Panc1 (cell line): Measurements from ENCODE around the gene MANEAL. TPM values are rescaled to one million over a fixed set of nuclear protein-coding genes. Genes with fewer than 3 reads are reported as not detected.

Source experiments
- ATAC-seq: fragments of 200-7000 bp; cut with Tn5 transposase; 2 replicates; pipeline ENCODE4 v1.9.1; 2020; ENCODE audit warnings: mild to moderate bottlenecking, moderate library complexity
- BruUV-seq: library from RNA; stranded (reverse); fragments of 400-500 nt; replicated peaks from 2 replicates; lab custom pipeline; 2021; lab: Mats Ljungman, UMichigan
- CTCF ChIA-PET: fragments of 300-600 bp; sonication (Branson Sonifier 250); formaldehyde crosslinking; loops from one replicate; lab custom pipeline; 2022; ENCODE audit warnings: antibody characterized with exemption; lab: Charles Lee
- POLR2A ChIA-PET: fragments of 300-600 bp; sonication (Branson Sonifier 250); formaldehyde crosslinking; loops from one replicate; lab custom pipeline; 2022; ENCODE audit warnings: antibody characterized with exemption; lab: Charles Lee
- DNase-seq: peaks from one replicate; pipeline ENCODE4 v3.0.0-alpha.2; 2010; ENCODE audit warnings: low read depth, low spot score
- H3K27ac ChIP-seq: 2 replicates; pipeline ENCODE4 v1.5.1; 2011; ENCODE audit warnings: mild to moderate bottlenecking, low read length, inconsistent platforms
- H3K27me3 ChIP-seq: fragments of 200-500 bp; sonication (Bioruptor generic); 2 replicates; pipeline ENCODE4 v1.6.0; 2014; ENCODE audit warnings: low read length, inconsistent platforms; ENCODE audit not compliant: control insufficient read depth, insufficient read depth
- H3K36me3 ChIP-seq: fragments of 200-500 bp; sonication (Bioruptor generic); 2 replicates; pipeline ENCODE4 v1.5.1; 2014; ENCODE audit warnings: inconsistent platforms, mild to moderate bottlenecking, low read length, moderate library complexity; ENCODE audit not compliant: control insufficient read depth, insufficient read depth
- H3K4me1 ChIP-seq: 2 replicates; pipeline ENCODE4 v1.5.1; 2011; ENCODE audit warnings: inconsistent platforms, mild to moderate bottlenecking, low read length, moderate library complexity; ENCODE audit not compliant: control insufficient read depth, insufficient read depth
- H3K4me3 ChIP-seq, 2 experiments: 2 replicates each; pipeline ENCODE4 v1.5.1; 2011 to 2012; ENCODE audit warnings: low read depth in 2 of 2, low read length in 2 of 2, mild to moderate bottlenecking in 2 of 2, inconsistent platforms in 1 of 2, moderate library complexity in 1 of 2
- H3K9me3 ChIP-seq: fragments of 200-500 bp; sonication (Bioruptor generic); 2 replicates; pipeline ENCODE4 v1.5.1; 2014; ENCODE audit warnings: low read depth, mild to moderate bottlenecking, inconsistent platforms, low read length, moderate library complexity; ENCODE audit not compliant: control insufficient read depth, insufficient read depth
- POLR2AphosphoS5 ChIP-seq: IDR thresholded peaks from 2 replicates; pipeline ENCODE4 v1.6.1; 2012; ENCODE audit warnings: mild to moderate bottlenecking, low read depth, low read length, moderate library complexity
- SIN3A ChIP-seq: IDR thresholded peaks from 2 replicates; pipeline ENCODE4 v1.6.1; 2012; ENCODE audit warnings: low read depth, mild to moderate bottlenecking, low read length, moderate library complexity, borderline replicate concordance; ENCODE audit not compliant: insufficient read depth
- TCF7L2 ChIP-seq: IDR thresholded peaks from 2 replicates; pipeline ENCODE4 v1.6.1; 2011; ENCODE audit warnings: mild to moderate bottlenecking, low read depth, low read length, inconsistent platforms
- in situ Hi-C: cut with HindIII; loops from 2 replicates; pipeline ENCODE4 v1.10.0; 2016; ENCODE audit warnings: low sequenced_read_pairs, low pct_unique_long_range_greater_than_20kb
- intact Hi-C: fragments of 100-400 bp; cut with micrococcal nuclease; formaldehyde crosslinking; loops from one replicate; pipeline ENCODE4 v1.10.0; 2022; ENCODE audit not compliant: unreplicated experiment
- total RNA-seq: library from RNA; stranded (reverse); gene quantifications from one replicate; pipeline ENCODE4 v1.2.1, GENCODE V29; 2021; ENCODE audit not compliant: unreplicated experiment
- TF ChIP-seq, protein P1 (sequence below): fragments of 450-650 bp; IDR thresholded peaks from 2 replicates; pipeline ENCODE4 v1.5.1; 2017; ENCODE audit warnings: mild to moderate bottlenecking
- TF ChIP-seq, protein P2 (sequence below), 2 experiments: IDR thresholded peaks; 2 replicates each; pipeline ENCODE4 v1.6.1; 2011 to 2012; ENCODE audit warnings: low read depth in 2 of 2, control low read depth in 1 of 2, low read length in 1 of 2, mild to moderate bottlenecking in 1 of 2, moderate library complexity in 1 of 2; ENCODE audit not compliant: insufficient read depth in 1 of 2

Gene MANEAL
- total RNA-seq, 1 experiment from 2014 or later = 29.7 TPM

DNA sequence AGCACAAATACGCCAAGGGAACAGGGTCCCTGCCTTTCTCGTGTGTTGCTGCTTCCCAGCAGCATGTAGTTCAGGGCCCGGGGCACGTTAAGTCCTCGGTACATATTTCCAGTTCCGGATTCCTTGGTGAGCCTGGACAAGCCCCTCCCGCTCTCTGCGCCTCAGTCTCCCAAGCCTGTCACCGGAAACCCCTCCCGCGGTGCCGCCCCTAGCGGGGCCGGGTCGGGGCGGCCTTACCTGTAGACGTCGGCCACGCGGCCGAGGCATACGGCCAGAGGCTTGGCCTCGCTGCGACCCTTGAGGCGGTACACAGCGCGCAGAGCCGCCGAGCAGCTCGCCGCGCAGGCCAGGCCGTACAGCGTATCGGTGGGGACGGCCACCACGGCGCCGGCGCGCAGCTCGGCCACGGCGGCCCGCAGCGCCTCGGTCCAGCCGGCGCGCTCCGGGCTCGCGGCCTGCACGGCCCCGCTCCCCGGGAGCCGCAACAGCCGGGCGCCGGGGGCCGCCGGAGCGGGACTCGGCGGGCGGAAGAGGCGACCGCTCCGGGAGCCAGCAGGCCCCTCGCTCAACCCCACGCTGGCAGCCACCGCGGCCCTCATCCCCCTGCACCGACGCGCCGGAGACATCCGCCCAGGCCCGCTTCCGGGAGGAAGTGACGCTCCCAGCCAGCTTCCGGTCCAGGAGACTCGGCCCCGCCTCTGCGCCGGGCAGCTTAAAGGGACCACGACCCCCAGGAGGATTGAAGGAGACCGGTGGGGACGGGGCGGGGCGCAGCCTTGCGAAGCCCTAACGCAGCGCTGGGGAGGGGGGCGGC, 14.1 kb downstream of the MANEAL start, which contains the start of the genes C1orf122 and YRDC:
Gene C1orf122 (plus strand): TSS at position 236 of the 814 bp plus-strand sequence. CDS start 615 bp downstream, outside the sequence.
Gene YRDC (minus strand): TSS at position 654 of the 814 bp plus-strand sequence. CDS start 28 bp downstream, at position 626.
- DNase-seq = peak; percentile 33
- in situ Hi-C loops = no loop called here
- Histone ChIP-seq H3K27ac (peak within 1 kb of the TSS; percentile 94), H3K9me3 (no peaks in the 10 kb centered on the region), H3K36me3 (peaks cover 30% of the 10 kb centered on the region), H3K4me3 (peak within 1 kb of the TSS; percentile 94 to 98), H3K27me3 (no peaks in the 10 kb centered on the region), H3K4me1 (peaks cover 32% of the 10 kb centered on the region)
- POLR2A ChIA-PET = interaction anchor here (0.6 to 2.3 kb wide), 8 partner anchors 9 to 1357 kb away, joined by 3 to 14 read pairs (median 8); partner anchors contain the start of genes MTF1 and OSCP1
- intact Hi-C loops = no loop called here
- no TSS peak for BruUV-seq
- CTCF ChIA-PET = interaction anchor here (0.6 kb wide), 1 partner anchor 354 kb away, joined by 7 read pairs; no protein-coding TSS in a partner anchor
- TF ChIP-seq TCF7L2 (no peak), POLR2AphosphoS5 (no peak; the same call in none of the 2 replicates), SIN3A (0 out of 2 replicates have a peak, but pooled peaks have one; percentile 26)
- TF ChIP-seq, protein P1, sequence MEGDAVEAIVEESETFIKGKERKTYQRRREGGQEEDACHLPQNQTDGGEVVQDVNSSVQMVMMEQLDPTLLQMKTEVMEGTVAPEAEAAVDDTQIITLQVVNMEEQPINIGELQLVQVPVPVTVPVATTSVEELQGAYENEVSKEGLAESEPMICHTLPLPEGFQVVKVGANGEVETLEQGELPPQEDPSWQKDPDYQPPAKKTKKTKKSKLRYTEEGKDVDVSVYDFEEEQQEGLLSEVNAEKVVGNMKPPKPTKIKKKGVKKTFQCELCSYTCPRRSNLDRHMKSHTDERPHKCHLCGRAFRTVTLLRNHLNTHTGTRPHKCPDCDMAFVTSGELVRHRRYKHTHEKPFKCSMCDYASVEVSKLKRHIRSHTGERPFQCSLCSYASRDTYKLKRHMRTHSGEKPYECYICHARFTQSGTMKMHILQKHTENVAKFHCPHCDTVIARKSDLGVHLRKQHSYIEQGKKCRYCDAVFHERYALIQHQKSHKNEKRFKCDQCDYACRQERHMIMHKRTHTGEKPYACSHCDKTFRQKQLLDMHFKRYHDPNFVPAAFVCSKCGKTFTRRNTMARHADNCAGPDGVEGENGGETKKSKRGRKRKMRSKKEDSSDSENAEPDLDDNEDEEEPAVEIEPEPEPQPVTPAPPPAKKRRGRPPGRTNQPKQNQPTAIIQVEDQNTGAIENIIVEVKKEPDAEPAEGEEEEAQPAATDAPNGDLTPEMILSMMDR = no peak
- TF ChIP-seq, protein P2, sequence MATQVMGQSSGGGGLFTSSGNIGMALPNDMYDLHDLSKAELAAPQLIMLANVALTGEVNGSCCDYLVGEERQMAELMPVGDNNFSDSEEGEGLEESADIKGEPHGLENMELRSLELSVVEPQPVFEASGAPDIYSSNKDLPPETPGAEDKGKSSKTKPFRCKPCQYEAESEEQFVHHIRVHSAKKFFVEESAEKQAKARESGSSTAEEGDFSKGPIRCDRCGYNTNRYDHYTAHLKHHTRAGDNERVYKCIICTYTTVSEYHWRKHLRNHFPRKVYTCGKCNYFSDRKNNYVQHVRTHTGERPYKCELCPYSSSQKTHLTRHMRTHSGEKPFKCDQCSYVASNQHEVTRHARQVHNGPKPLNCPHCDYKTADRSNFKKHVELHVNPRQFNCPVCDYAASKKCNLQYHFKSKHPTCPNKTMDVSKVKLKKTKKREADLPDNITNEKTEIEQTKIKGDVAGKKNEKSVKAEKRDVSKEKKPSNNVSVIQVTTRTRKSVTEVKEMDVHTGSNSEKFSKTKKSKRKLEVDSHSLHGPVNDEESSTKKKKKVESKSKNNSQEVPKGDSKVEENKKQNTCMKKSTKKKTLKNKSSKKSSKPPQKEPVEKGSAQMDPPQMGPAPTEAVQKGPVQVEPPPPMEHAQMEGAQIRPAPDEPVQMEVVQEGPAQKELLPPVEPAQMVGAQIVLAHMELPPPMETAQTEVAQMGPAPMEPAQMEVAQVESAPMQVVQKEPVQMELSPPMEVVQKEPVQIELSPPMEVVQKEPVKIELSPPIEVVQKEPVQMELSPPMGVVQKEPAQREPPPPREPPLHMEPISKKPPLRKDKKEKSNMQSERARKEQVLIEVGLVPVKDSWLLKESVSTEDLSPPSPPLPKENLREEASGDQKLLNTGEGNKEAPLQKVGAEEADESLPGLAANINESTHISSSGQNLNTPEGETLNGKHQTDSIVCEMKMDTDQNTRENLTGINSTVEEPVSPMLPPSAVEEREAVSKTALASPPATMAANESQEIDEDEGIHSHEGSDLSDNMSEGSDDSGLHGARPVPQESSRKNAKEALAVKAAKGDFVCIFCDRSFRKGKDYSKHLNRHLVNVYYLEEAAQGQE (IDR thresholded peaks at IDR 0.05; ENCODE audit: insufficient read depth in 1 of 2, low read depth in 2 of 2, low read length in 1 of 2) = no peak; a peak in 1 of 4 replicates
- peak; percentile 94 for ATAC-seq

DNA sequence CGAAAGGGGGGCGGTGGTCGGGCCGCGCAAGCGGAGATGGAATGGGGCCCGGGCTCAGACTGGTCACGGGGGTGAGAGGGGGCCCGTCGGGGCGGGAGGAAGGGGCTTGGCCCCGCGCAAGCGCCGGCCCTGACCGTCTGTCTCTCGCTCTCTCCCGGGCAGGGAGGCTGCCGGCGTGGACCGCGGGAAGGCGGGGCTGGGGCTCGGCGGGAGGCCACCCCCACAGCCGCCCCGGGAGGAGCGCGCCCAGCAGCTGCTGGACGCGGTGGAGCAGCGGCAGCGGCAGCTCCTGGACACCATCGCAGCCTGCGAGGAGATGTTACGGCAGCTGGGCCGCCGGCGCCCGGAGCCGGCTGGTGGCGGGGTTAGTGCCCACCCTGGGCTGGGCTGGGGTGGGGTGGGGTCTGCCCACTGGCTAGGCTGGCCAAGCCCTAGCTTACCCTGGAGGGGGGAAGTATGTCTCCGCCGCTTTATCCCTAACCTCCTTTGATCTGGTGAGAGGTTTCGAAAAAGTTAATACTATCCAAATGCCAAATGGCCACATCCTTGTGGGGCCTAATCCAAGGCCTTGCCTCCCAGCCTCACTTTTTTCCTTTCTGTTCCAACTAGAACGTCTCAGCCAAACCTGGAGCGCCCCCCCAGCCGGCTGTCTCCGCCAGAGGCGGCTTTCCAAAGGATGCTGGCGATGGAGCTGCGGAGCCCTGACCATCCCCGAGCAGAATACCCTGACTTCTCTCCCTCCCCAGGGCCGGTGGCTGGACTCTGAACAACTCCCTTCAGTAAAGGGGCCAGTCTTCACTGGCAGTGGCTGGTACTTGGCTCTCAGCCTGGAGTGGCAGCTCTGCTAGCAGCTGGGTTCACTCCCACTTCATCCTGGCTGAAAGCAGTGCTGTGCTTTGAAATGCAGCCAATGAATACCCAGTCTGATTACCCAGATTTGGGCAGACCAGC, 15.0 kb downstream of the MANEAL start:
- in situ Hi-C loops (no loop called here), intact Hi-C loops (no loop called here)
- Histone ChIP-seq H3K9me3 (no peaks in the 10 kb centered on the region), H3K4me3 (peak overlapping the region; percentile 94 to 98), H3K27ac (peak overlapping the region; percentile 75), H3K36me3 (peaks cover 23% of the 10 kb centered on the region), H3K27me3 (no peaks in the 10 kb centered on the region), H3K4me1 (peaks cover 32% of the 10 kb centered on the region)
- TF ChIP-seq, protein P1 = no peak; the same call in 1 of the 2 replicates
- TF ChIP-seq SIN3A (0 out of 2 replicates have a peak, but pooled peaks have one; percentile 45), POLR2AphosphoS5 (peak; percentile 26; the same call in 1 of the 2 replicates), TCF7L2 (peak; percentile 72)
- ChIA-PET CTCF (no interaction called here), POLR2A (interaction anchor here (0.6 to 2.3 kb wide), 7 partner anchors 10 to 1878 kb away, joined by 3 to 14 read pairs (median 9); partner anchors contain the start of genes MTF1 and OSCP1)
- BruUV-seq = TSS peak; percentile 92
- ATAC-seq (peak; percentile 85), DNase-seq (no peak)
